T-helper 17 cell (primary cell): ENCODE data around the gene ARPC1A. TPM values are rescaled to one million over a fixed set of nuclear protein-coding genes. Genes with fewer than 3 reads are reported as not detected.
A peak's percentile ranks its signal among the peaks of the same experiment; 100 is the strongest.

Experiments used
- ATAC-seq: fragments of 150-1000 bp; cut with Tn5 transposase; 2 replicates; pipeline ENCODE4 v1.10.0; 2021; ENCODE audit warnings: mild to moderate bottlenecking, moderate library complexity
- DNase-seq, 3 donors: peaks; one replicate each; pipeline versions ENCODE4 v3.0.0 to v3.0.0-alpha.2; 2020 to 2021
- H3K9me3 ChIP-seq: one replicate; pipeline ENCODE4 v1.7.0; 2013; ENCODE audit warnings: low read length, mild to moderate bottlenecking; ENCODE audit not compliant: control insufficient read depth, poor library complexity, severe bottlenecking
- H3K27ac Mint-ChIP-seq: one replicate; pipeline ENCODE4 v1.8.0; 2022; ENCODE audit warnings: mild to moderate bottlenecking, moderate library complexity, mixed read lengths
- H3K27me3 Mint-ChIP-seq: one replicate; pipeline ENCODE4 v1.8.0; 2022; ENCODE audit warnings: mixed read lengths
- H3K36me3 Mint-ChIP-seq: one replicate; pipeline ENCODE4 v1.8.0; 2022; ENCODE audit warnings: low read depth, mixed read lengths
- H3K4me1 Mint-ChIP-seq: one replicate; pipeline ENCODE4 v1.8.0; 2022; ENCODE audit warnings: mild to moderate bottlenecking, mixed read lengths
- H3K4me3 Mint-ChIP-seq: one replicate; pipeline ENCODE4 v1.8.0; 2022; ENCODE audit warnings: mild to moderate bottlenecking, moderate library complexity, mixed read lengths
- total RNA-seq, 4 donors: library from RNA in 2 of 4; stranded (reverse) in 2 of 4; gene quantifications; one replicate each; pipeline ENCODE4 v1.2.3 and lab custom pipeline; 2022 to 2026

ARPC1A gene
- total RNA-seq, 2 donors from 2014 or later, result 29.2 to 37.7 TPM

DNA sequence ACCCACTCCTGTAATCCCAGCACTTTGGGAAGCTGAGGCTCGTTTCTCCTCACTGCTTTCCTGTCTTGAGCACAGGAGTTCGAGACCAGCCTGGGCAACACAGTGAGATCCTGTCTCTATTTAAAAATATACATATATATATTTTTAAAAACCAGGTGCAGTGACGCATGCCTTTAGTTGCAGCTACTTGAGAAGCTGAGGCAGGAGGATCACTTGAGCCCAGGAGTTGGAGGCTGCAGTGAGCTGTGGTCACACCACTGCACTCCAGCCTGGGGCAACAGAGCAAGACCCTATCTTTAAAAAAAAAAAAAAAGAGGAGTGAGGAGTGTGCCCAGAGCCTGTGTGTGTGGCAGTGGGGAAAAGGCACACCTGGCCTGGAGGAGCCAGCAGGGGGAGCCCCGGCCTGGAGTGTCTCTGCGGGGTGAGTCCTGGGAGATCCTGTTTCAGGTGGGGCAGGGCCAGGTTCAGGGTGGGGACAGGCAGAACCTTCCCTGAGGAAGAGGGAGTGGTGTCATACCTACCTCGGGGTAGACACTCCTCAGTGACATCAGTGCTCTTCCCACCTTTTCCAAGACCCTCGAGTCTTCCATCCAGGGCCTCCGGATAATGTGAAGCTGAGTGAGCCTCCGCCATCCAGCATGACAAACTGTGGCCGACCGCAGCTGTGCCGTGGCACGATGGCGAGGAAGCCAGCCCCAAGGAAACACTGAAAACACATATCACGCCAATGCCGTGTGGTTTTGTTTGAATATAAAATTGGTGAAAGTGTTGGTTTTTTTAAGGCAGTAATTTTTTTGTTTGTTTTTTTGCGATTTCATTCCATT lies 39.8 kb downstream of the ARPC1A start:
- Mint-ChIP-seq H3K36me3 (no peaks in the 10 kb centered on the region), H3K4me1 (peaks cover 6% of the 10 kb centered on the region), H3K4me3 (no peak overlapping the region), H3K27me3 (no peaks in the 10 kb centered on the region), H3K27ac (peak overlapping the region; percentile 32)
- ATAC-seq (peak; percentile 95), DNase-seq (peak; percentile 56 to 73 (median 59))
- H3K9me3 ChIP-seq, result no peaks in the 10 kb centered on the region

DNA sequence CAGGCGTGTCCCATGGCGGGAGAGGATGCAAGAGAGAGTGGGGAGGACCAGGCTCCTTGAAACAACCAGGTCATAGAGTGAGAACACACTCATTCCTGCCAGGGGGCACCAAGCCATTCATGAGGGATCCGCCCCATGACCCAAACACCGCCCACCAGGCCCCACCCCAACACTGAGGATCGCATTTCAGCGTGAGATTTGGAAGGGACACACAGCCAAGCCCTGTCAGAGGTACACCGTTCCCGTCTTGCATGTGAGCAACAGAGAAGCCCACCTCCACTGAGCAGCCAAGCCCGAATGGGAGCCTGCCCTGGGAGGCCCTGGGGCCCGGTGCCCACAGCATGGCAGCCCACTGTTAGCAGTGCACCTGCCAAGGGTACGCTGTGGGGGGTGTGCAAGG lies 40.9 kb downstream of the ARPC1A start:
- no peak overlapping the region for H3K27ac Mint-ChIP-seq

DNA sequence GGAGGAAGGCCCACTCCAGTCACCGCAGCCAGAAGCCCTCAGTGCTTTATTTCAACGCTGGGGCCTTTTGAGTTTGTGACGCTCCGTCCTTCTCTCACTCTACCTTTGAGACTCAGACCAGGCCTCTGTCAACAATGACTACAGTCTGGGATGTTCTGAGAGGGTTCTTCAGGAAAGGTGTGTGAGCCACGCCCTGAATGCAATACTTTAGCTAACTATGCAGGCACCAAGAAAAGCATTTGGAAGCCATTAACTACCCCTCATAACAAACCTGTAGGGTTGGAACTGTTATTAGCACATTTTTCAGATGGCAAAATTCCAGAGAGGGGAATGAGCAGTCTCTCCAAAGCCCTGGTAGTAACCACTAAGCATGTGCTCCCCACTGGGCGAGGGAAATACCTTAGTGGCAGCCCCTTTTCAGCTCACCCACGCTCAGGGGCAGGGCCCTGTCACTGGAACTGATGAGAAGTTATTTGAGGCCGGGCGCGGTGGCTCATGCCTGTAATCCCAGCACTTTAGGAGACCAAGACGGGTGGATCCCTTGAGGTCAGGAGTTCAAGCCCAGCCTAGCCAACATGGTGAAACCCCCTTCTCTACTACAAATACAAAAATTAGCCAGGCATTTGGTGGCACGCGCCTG lies 43.2 kb downstream of the ARPC1A start:
- DNase-seq, result no peak
- no peak for ATAC-seq
- no peaks in the 10 kb centered on the region for H3K36me3 Mint-ChIP-seq
- peaks cover 10% of the 10 kb centered on the region for H3K4me1 Mint-ChIP-seq
- no peaks in the 10 kb centered on the region for H3K9me3 ChIP-seq
- no peak overlapping the region for H3K4me3 Mint-ChIP-seq
- H3K27ac Mint-ChIP-seq, result no peak overlapping the region
- H3K27me3 Mint-ChIP-seq, result no peaks in the 10 kb centered on the region

More for the DNA sequence above, 40.9 kb downstream of the ARPC1A start:
- Mint-ChIP-seq H3K4me1 (peaks cover 6% of the 10 kb centered on the region), H3K36me3 (no peaks in the 10 kb centered on the region), H3K4me3 (no peak overlapping the region), H3K27me3 (no peaks in the 10 kb centered on the region)
- ATAC-seq (no peak), DNase-seq (no peak)
- H3K9me3 ChIP-seq, result no peaks in the 10 kb centered on the region

DNA sequence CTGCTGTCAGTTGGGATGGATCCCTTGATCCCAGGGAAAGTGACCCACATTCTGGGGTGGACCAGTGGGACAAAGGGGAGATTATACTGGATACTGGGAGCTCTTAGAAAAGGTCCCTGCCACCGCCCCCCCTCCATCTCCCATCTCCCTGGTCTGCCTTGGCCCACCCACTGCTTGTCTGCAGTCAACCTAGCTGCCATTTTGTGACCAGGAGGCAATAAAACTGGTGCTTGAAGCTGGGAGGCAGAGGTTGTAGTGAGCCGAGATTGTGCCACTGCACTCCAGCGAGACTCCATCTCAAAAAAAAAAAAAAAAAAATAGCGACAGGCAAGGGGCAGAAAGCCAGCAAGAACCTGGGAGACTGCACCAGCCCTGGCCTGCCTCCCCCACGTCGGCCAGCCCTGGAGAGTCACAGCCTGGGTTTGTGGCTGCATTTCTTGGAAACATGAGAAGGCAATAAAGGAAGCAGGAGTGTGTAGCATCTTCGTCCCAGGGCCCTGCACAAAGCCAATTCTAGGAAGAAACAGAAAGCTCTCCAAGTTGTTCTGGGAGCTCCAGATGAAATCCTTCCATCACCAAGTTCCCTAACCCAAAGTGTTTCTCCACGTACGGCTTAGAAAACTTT lies 44.2 kb downstream of the ARPC1A start:
- DNase-seq (no peak), ATAC-seq (no peak)
- Mint-ChIP-seq H3K27ac (peak overlapping the region; percentile 47), H3K27me3 (no peaks in the 10 kb centered on the region), H3K4me1 (peaks cover 10% of the 10 kb centered on the region), H3K4me3 (no peak overlapping the region), H3K36me3 (no peaks in the 10 kb centered on the region)
- no peaks in the 10 kb centered on the region for H3K9me3 ChIP-seq

DNA sequence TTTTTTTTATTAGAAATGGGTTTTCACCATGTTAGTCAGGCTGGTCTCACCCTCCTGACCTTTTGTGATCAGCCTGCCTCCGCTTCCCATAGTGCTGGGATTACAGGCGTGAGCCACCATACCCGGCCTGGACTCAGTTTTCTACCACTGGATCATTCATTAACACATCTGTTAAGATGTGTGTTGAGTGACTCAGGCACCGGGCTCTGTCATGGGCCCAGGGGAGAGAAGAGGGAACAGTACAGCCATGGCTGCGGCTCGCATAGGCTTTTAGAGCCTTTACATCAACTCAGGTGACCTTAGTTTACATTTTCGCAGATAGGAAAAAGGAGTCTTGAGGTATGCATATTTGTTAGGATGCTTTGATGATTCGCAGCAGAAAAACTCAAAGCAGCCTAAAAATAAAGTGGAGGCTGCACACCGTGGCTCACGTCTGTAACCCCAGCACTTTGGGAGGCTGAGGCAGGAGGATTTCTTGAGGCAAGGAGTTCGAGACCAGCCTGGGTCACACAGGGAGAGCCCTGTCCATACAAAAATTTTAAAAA lies 45.8 kb downstream of the ARPC1A start:
- no peaks in the 10 kb centered on the region for H3K36me3 Mint-ChIP-seq
- peaks cover 10% of the 10 kb centered on the region for H3K4me1 Mint-ChIP-seq
- ATAC-seq, result no peak
- H3K27me3 Mint-ChIP-seq, result no peaks in the 10 kb centered on the region
- peak overlapping the region; percentile 61 for H3K27ac Mint-ChIP-seq
- H3K4me3 Mint-ChIP-seq, result no peak overlapping the region
- no peak for DNase-seq
- H3K9me3 ChIP-seq, result no peaks in the 10 kb centered on the region

DNA sequence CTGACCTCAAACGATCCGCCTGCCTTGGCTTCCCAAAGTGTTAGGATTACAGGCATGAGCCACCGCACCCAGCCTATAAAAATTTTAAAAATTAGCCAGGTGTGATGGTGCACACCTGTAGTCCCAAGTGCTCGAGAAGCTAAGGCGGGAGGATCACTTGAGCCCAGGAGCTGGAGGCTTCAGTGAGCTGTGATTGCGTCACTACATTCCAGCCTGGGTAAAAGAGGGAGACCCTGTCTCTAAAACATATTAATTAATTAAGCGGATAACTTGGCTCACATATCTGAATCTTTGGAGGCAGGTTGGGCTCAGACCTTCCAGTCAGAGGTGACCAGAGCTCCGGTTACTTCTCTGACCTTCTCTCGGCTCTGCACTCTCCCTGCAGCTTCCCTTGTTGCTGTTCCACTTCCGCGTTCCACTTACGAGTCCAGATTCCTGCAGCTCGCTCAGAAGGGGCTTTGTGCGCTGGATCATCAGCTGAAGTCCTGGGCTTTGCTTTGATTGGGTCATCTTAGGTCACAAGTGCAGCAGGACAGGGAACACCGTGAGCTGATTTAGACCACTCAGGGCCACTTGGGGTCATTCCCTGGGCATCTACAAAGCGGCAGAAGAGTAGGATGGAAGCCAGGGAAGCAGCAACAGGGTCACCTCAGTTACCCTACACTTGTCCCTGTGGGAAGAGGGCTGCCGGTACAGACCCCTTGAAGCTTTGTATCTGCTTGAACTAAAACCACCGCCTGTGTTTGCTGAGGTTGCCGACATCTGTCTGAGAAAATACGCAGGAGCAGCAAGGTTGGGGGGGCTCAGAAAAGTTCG lies 46.8 kb downstream of the ARPC1A start:
- Mint-ChIP-seq H3K27ac (no peak overlapping the region), H3K27me3 (no peaks in the 10 kb centered on the region), H3K4me1 (peaks cover 13% of the 10 kb centered on the region), H3K36me3 (no peaks in the 10 kb centered on the region), H3K4me3 (peak overlapping the region; percentile 89)
- ATAC-seq (no peak), DNase-seq (no peak)
- H3K9me3 ChIP-seq, result no peaks in the 10 kb centered on the region

DNA sequence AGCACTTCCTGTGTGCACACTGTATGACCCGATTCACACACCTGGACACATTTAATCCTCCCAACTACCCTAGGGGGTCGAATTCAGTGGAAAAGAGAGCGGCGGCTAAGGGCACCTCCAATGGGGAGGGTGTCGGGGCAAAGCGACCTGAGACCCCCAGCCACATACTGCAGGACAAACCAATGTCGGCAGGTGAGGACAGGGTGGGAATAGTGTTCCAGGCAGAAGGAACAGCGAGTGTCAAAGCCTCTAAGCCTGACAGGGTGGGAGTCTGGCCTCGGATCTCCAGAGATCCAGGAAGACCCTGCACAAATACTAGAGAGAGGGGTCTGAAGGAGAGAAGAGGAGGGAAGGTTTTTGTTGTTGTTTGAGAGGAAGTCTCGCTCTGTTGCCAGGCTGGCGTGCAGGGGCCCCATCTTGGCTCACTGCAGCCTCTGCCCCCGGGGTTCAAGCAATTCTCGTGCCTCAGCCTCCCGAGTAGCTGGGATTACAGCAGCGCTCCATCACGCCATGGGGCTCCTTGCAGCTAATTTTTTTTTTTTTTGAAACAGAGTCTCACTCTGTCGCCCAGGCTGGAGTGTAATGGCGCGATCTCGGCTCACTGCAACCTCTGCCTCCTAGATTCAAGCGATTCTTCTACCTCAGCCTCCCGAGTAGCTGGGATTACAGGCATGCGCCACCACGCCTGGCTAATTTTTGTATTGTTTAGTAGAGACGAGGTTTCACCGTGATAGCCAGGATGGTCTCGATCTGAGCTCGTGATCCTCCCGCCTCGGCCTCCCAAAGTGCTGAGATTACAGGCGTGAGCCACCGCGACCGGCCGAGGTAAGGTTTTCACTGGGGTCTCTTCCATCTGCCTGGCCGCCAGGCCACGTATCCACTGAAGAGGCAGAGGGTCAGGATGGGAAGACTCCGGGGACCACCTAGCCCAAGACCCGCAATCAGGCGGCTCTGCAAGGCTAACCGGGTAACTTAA lies 47.7 kb downstream of the ARPC1A start:
- peaks cover 16% of the 10 kb centered on the region for H3K4me1 Mint-ChIP-seq
- ATAC-seq, result no peak

DNA sequence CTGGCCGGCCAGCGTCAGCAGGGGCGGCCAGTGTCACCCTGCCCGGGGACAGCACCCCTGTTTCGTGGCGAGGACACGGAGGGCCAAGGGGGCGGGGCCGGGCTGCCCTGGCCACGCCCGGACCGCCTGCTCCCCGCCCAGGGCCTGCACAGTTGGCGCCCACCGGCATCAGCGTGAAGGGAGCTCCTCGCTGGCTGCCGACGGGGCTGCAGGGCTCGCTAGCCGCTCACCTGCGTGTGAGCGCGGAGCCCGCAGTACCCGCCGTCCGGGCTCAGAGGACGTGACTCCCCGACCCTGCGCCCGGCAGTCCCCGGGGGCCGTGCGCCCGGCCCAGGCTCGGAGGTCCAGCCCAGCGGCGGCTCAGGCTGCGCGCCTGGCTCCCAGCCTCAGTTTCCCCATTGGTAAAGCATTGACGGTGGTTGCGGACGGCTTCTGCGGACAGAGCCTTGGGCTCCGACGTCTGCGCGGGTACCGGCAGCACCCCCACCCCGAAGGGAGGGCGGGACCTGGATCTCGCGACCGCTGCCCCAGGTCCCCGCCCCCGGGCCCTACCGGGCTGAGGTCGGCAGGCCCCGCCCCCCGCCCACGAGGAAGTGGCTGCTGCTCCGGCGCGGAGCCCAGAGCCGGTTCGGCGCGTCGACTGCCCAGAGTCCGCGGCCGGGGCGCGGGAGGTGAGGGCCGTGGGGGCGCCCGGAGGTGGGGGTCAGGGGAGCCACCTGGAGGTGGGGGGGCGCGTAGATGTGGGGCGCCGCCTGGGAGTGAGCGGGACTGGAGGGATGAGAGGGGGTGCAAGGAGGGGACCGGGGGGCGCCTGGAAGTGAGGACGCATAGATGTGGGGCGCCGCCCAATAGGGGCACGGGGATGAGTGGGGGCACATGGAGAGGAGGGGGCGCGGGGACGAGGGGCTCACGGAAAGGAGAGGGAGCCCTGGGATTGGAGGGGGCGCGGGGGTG lies 48.7 kb downstream of the ARPC1A start, which contains the start of gene ARPC1B:
Gene ARPC1B, plus strand, starts transcription at position 620 of the 954 bp plus-strand sequence. CDS start 10,985 bp downstream, outside the sequence.
- Mint-ChIP-seq H3K4me1 (peaks cover 21% of the 10 kb centered on the region), H3K27me3 (no peaks in the 10 kb centered on the region), H3K36me3 (peaks cover 3% of the 10 kb centered on the region), H3K27ac (peak within 1 kb of the TSS; percentile 98), H3K4me3 (peak within 1 kb of the TSS; percentile 89)
- peak; percentile 67 to 88 (median 84) for DNase-seq
- peak; percentile 66 for ATAC-seq
- no peaks in the 10 kb centered on the region for H3K9me3 ChIP-seq

More for the DNA sequence above, 47.7 kb downstream of the ARPC1A start:
- Mint-ChIP-seq H3K36me3 (no peaks in the 10 kb centered on the region), H3K27ac (peak overlapping the region; percentile 51), H3K27me3 (no peaks in the 10 kb centered on the region), H3K4me3 (peak overlapping the region; percentile 89)
- no peak for DNase-seq
- no peaks in the 10 kb centered on the region for H3K9me3 ChIP-seq

DNA sequence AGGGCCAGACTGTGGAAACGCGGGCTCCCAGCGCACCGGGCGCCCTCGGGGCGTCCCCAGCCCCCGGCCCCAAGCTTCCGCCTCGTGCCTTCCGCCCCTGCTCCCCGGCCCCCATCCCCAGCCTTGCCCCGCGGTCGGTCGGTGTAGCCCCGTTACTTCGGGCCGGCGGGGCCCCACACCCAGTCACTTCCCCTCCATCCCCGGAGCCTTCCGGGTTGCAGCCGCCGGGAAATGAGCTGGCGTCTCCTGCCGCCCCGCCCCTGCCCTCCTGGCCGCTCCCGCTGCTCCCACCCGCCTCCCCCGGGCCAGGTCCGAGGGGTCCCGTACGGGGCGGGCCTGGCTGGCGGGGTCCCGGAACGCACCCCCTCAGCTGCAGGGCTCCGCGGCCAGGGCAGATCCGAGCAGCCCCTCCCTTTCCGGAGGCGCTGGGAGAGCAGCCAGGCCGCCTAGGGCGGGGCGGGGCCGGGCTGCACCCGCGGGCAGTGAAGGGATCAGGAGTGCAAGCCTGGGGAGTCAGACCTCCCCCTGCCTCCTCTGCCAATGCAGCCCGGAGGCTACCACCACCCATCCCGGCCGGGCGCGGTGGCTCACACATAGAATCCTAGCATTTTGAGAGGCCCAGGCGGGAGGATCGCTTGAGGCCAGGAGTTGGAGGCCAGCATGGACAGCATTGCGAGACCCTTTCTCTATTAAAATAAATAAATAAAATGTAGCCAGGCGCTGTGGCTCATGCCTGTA lies 49.5 kb downstream of the ARPC1A start:
- H3K9me3 ChIP-seq, result no peaks in the 10 kb centered on the region
- ATAC-seq (peak; percentile 39), DNase-seq (peak; percentile 51 to 63 (median 62))
- Mint-ChIP-seq H3K4me3 (peak overlapping the region; percentile 89), H3K4me1 (peaks cover 27% of the 10 kb centered on the region), H3K27ac (peak overlapping the region; percentile 98), H3K27me3 (no peaks in the 10 kb centered on the region), H3K36me3 (peaks cover 3% of the 10 kb centered on the region)

DNA sequence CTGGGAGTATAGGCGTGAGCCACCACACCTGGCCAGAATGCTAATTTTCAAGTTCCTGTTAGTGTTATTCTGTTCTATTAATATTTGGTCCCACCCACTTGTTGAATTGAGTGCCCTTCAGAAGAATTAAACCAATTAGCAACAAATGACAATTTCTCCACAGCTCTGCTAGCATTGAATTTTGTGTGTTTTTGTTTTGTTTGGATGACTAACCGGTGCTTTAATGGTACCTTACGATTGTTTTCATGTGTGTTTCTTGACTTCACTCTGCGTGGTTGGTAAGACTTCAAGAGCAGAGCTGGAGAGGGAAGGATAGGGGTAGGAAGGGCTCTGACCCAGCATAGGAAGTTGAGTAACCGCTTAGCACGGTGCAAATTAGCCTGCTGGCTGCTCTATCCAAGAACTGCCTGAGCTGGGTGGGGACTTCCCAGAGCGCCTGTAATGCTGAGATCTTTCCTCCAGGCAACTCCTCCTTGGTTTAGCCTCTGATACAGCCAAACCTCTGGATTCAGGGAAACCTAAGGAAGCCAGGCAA lies 53.4 kb downstream of the ARPC1A start:
- H3K36me3 Mint-ChIP-seq, result peaks cover 5% of the 10 kb centered on the region
- peak; percentile 41 for ATAC-seq

More for the DNA sequence above, 53.4 kb downstream of the ARPC1A start:
- H3K4me1 Mint-ChIP-seq, result peaks cover 38% of the 10 kb centered on the region
- peak; percentile 46 to 65 (median 50) for DNase-seq
- H3K27ac Mint-ChIP-seq, result peak overlapping the region; percentile 98
- H3K27me3 Mint-ChIP-seq, result no peaks in the 10 kb centered on the region
- no peaks in the 10 kb centered on the region for H3K9me3 ChIP-seq
- H3K4me3 Mint-ChIP-seq, result peak overlapping the region; percentile 91
